OCI-LY7 (cell line): ENCODE data around the gene BHMT2. TPM values are rescaled to one million over a fixed set of nuclear protein-coding genes. Genes with fewer than 3 reads are reported as not detected.

Experiments
- BruUV-seq: library from RNA; stranded (reverse); fragments of 400-500 nt; replicated peaks from 2 replicates; lab custom pipeline; 2021; lab: Mats Ljungman, UMichigan
- CTCF ChIA-PET: fragments of 300-600 bp; sonication (Branson Sonifier 250); formaldehyde crosslinking; loops from one replicate; lab custom pipeline; 2022; ENCODE audit warnings: antibody characterized with exemption; ENCODE audit not compliant: unreplicated experiment; lab: Charles Lee
- POLR2A ChIA-PET: fragments of 300-600 bp; sonication (Branson Sonifier 250); formaldehyde crosslinking; loops from one replicate; lab custom pipeline; 2022; ENCODE audit warnings: antibody characterized with exemption; lab: Charles Lee
- DNase-seq: peaks from one replicate; pipeline ENCODE4 v3.0.0-alpha.2; 2015; ENCODE audit warnings: low spot score
- H2AFZ ChIP-seq: fragments of 200-600 bp; sonication (generic), shearing (Covaris generic); 2 replicates; pipeline ENCODE4 v1.6.1; 2014; ENCODE audit warnings: mild to moderate bottlenecking, antibody characterized with exemption, low read length, moderate library complexity
- H3K27ac ChIP-seq: fragments of 200-600 bp; sonication (generic); 2 replicates; pipeline ENCODE4 v1.5.1; 2014; ENCODE audit warnings: mixed run types, low read depth, mild to moderate bottlenecking, moderate library complexity, low read length, inconsistent platforms; ENCODE audit not compliant: poor library complexity, severe bottlenecking
- H3K36me3 ChIP-seq: fragments of 200-600 bp; sonication (generic); 2 replicates; pipeline ENCODE4 v1.6.1; 2014; ENCODE audit warnings: mild to moderate bottlenecking, antibody characterized with exemption, low read length, moderate library complexity, mixed read lengths; ENCODE audit not compliant: insufficient read depth
- H3K4me1 ChIP-seq: fragments of 200-600 bp; sonication (generic); 2 replicates; pipeline ENCODE4 v1.5.1; 2014; ENCODE audit warnings: mild to moderate bottlenecking, low read length; ENCODE audit not compliant: insufficient read depth, poor library complexity, severe bottlenecking
- H3K4me2 ChIP-seq: fragments of 200-600 bp; sonication (generic); 2 replicates; pipeline ENCODE4 v1.6.1; 2014; ENCODE audit warnings: mild to moderate bottlenecking, low read length
- H3K4me3 ChIP-seq: fragments of 200-600 bp; sonication (generic); 2 replicates; pipeline ENCODE4 v1.5.1; 2014; ENCODE audit warnings: mild to moderate bottlenecking, low read depth, low read length; ENCODE audit not compliant: poor library complexity, severe bottlenecking
- H3K79me2 ChIP-seq: fragments of 200-600 bp; sonication (generic); 2 replicates; pipeline ENCODE4 v1.6.1; 2016; ENCODE audit warnings: low read depth, mild to moderate bottlenecking, low read length, moderate library complexity, mixed read lengths; ENCODE audit not compliant: insufficient read depth
- H3K9me2 ChIP-seq: fragments of 200-600 bp; sonication (generic); 2 replicates; pipeline ENCODE4 v1.6.1; 2016; ENCODE audit warnings: mild to moderate bottlenecking, low read length, mixed read lengths; ENCODE audit not compliant: insufficient read depth
- H3K9me3 ChIP-seq: fragments of 200-600 bp; sonication (generic); 2 replicates; pipeline ENCODE4 v1.6.1; 2014; ENCODE audit warnings: mild to moderate bottlenecking, mixed run types, low read length, mixed read lengths
- H4K20me1 ChIP-seq: fragments of 200-600 bp; sonication (generic); 2 replicates; pipeline ENCODE4 v1.6.1; 2014; ENCODE audit warnings: mild to moderate bottlenecking, antibody characterized with exemption, low read length, moderate library complexity, mixed read lengths; ENCODE audit not compliant: insufficient read depth
- EZH2phosphoT487 ChIP-seq: fragments of 200-600 bp; sonication (generic); IDR thresholded peaks from 2 replicates; pipeline ENCODE4 v1.6.1; 2018; ENCODE audit warnings: low read depth, borderline replicate concordance, mild to moderate bottlenecking, mixed run types, antibody characterized with exemption, low read length, moderate library complexity, mixed read lengths
- intact Hi-C: fragments of 100-400 bp; cut with micrococcal nuclease; formaldehyde crosslinking; loops from one replicate; pipeline ENCODE4 v1.10.0; 2022; ENCODE audit not compliant: unreplicated experiment
- total RNA-seq, 2 experiments: library from RNA; depleted of rRNA in 1 of 2; stranded (reverse); fragments of >200 nt in 1 of 2; shearing (Covaris generic) in 1 of 2; gene quantifications; 2 replicates each; pipeline ENCODE4 v1.2.3, GENCODE V29; 2014 to 2022
- TF ChIP-seq, protein P1 (sequence below): fragments of 200-600 bp; sonication (generic); conservative IDR thresholded peaks from 2 replicates; pipeline ENCODE4 v1.5.1; 2014; ENCODE audit warnings: mild to moderate bottlenecking, antibody characterized with exemption, low read length, moderate library complexity, mixed read lengths

BHMT2 gene
- total RNA-seq, 2 experiments from 2014 or later: not detected

- Histone ChIP-seq H3K9me3 (no peaks in the 10 kb centered on the region), H3K4me1 (no peaks in the 10 kb centered on the region), H3K4me3 (no peak overlapping the region), H3K79me2 (no peaks in the 10 kb centered on the region), H3K27ac (no peak overlapping the region), H3K36me3 (no peaks in the 10 kb centered on the region), H3K9me2 (no peaks in the 10 kb centered on the region), H2AFZ (no peak overlapping the region), H3K4me2 (no peak overlapping the region), H4K20me1 (no peaks in the 10 kb centered on the region)
- BruUV-seq: no TSS peak
- intact Hi-C loops: no loop called here
- no peak for TF ChIP-seq EZH2phosphoT487
- TF ChIP-seq, protein P1, sequence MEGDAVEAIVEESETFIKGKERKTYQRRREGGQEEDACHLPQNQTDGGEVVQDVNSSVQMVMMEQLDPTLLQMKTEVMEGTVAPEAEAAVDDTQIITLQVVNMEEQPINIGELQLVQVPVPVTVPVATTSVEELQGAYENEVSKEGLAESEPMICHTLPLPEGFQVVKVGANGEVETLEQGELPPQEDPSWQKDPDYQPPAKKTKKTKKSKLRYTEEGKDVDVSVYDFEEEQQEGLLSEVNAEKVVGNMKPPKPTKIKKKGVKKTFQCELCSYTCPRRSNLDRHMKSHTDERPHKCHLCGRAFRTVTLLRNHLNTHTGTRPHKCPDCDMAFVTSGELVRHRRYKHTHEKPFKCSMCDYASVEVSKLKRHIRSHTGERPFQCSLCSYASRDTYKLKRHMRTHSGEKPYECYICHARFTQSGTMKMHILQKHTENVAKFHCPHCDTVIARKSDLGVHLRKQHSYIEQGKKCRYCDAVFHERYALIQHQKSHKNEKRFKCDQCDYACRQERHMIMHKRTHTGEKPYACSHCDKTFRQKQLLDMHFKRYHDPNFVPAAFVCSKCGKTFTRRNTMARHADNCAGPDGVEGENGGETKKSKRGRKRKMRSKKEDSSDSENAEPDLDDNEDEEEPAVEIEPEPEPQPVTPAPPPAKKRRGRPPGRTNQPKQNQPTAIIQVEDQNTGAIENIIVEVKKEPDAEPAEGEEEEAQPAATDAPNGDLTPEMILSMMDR: no peak
- ChIA-PET CTCF (no interaction called here), POLR2A (interaction anchor here (0.6 kb wide), 1 partner anchor 325 kb away, joined by 3 read pairs; no protein-coding TSS in a partner anchor)
- no peak for DNase-seq
Observed at GRCh38 chr5:79031485-79031867, 38.1 kb upstream of the BHMT2 start.

- TF ChIP-seq, protein P1: no peak
- TF ChIP-seq EZH2phosphoT487: no peak
- Histone ChIP-seq H3K9me3 (no peaks in the 10 kb centered on the region), H4K20me1 (no peaks in the 10 kb centered on the region), H3K4me1 (no peaks in the 10 kb centered on the region), H3K4me3 (no peak overlapping the region), H2AFZ (no peak overlapping the region), H3K9me2 (no peaks in the 10 kb centered on the region), H3K27ac (no peak overlapping the region), H3K36me3 (no peaks in the 10 kb centered on the region), H3K4me2 (no peak overlapping the region), H3K79me2 (no peaks in the 10 kb centered on the region)
- CTCF ChIA-PET: no interaction called here
- no TSS peak for BruUV-seq
- no peak for DNase-seq
- intact Hi-C loops: no loop called here
- POLR2A ChIA-PET: no interaction called here
Observed at GRCh38 chr5:79032031-79032695, 37.4 kb upstream of the BHMT2 start.

GRCh38 chr5:79032782-79033181, 36.8 kb upstream of the BHMT2 start:
- H2AFZ ChIP-seq: no peak overlapping the region
- H3K4me1 ChIP-seq: no peaks in the 10 kb centered on the region
- H3K4me3 ChIP-seq: no peak overlapping the region
- H4K20me1 ChIP-seq: no peaks in the 10 kb centered on the region
- no peaks in the 10 kb centered on the region for H3K9me3 ChIP-seq
- no peak overlapping the region for H3K4me2 ChIP-seq
- no peak overlapping the region for H3K27ac ChIP-seq
- no TSS peak for BruUV-seq
- no peak for TF ChIP-seq EZH2phosphoT487
- TF ChIP-seq, protein P1: no peak
- ChIA-PET CTCF (no interaction called here), POLR2A (interaction anchor here (1.1 kb wide), 1 partner anchor 8 kb away, joined by 3 read pairs; no protein-coding TSS in a partner anchor)
- H3K9me2 ChIP-seq: no peaks in the 10 kb centered on the region
- intact Hi-C loops: no loop called here
- H3K79me2 ChIP-seq: no peaks in the 10 kb centered on the region
- DNase-seq: no peak
- H3K36me3 ChIP-seq: no peaks in the 10 kb centered on the region
